GM18951 (cell line): ENCODE results near the gene ALX3.

Experiments used
- POLR2A ChIP-seq: IDR thresholded peaks from 4 replicates; pipeline ENCODE4 v1.6.1; 2011; ENCODE audit warnings: mild to moderate bottlenecking; ENCODE audit not compliant: insufficient read length, insufficient read depth; ENCODE audit errors: extremely low read depth
- in situ Hi-C: fragments of 300-500 bp; cut with MboI; formaldehyde crosslinking; loops from one replicate; pipeline ENCODE4 v1.12.0; 2022; ENCODE audit warnings: low sequenced_read_pairs, mixed read lengths, inconsistent platforms; ENCODE audit not compliant: unreplicated experiment

The ALX3 gene

DNA sequence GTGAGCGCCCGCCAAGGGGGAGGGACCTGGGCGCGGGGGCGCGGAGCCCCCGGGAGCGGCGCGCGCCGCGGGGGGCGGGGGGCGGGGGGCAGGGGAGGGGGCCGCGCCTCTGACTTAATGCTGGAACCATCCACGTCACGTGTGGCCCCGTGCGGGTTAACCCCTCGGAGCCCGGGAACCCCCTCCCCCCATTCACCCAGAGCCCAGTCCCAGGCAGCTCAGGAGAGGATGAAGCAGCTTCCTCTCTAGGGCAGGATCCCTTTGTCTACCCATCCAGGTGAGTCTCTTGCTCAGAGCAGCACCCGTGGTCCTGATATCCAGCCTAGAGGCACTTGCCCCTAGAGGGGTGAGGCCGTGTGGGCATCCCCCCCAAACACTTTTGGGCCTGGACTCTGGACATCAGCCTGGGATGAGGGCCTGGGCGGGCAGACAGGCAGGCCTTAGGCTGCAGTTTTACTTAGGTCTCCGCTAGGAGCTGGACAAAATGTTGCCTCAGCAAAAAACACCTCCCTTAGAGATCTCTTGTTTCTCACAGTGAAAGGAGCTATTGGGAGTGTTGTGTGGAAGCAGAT is at the start of gene ALX3:
Gene ALX3, minus strand, starts transcription at position 2 of the 572 bp plus-strand sequence. CDS start 60 bp downstream, outside the sequence.
- no peak for TF ChIP-seq POLR2A
- in situ Hi-C loops, result no loop called here

DNA sequence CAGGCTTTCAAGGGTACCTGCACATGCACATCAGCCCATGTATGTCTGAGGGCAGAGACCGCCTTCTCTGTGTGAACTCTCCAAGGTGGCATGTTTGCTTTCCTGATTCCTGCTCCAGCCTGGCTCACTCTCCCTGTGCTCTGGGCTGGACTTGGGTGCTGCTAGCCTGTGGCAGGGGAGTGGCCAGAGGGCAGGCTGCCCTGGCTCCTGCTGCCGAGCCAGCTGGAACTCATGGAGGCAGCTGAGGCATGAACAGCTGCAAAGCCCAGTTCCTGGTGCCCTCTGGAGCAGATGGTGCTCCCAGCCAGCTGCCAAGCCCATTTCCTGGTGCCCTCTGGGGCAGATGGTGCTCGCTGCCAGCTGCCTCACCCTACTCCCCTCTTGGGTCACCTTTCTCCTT is 49.4 kb upstream of the ALX3 start:
- in situ Hi-C loops, result no loop called here
- TF ChIP-seq POLR2A, result no peak

DNA sequence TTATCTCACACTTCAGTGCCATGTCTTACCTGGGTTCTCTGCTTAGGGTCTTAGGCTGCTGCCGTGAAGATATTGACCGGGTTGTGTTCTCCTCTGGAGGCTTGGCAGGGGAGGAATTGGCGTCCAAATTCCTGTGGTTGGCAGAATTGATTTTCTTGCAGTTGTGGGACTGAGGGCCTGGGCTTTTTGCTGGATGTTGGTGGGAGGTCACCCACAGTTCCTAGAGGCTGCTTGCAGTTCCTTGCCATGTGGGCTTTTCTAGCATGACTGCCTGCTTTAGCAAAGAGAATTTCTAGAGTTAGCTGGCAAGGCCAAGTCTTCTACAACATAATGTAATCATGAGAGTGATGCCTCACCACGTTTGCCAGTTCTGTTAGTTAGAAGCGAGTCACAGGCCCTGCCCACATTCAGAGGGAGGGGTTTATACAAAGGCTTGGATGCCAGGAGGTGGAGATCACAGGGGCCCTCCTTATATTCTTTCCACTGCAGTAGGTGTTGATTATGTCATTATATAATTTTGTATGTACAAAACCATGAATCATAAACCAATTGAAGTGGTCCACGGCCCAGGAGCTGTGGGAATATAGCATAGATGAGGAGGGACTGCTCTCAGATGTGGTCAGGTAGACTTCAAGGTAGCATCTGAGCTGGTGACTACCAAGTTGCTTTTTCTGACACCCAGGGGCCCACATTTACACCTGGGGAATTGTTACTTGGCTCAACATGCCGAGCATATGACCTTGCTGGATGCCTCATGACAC is 48.3 kb upstream of the ALX3 start:
- TF ChIP-seq POLR2A, result no peak
- in situ Hi-C loops, result no loop called here

DNA sequence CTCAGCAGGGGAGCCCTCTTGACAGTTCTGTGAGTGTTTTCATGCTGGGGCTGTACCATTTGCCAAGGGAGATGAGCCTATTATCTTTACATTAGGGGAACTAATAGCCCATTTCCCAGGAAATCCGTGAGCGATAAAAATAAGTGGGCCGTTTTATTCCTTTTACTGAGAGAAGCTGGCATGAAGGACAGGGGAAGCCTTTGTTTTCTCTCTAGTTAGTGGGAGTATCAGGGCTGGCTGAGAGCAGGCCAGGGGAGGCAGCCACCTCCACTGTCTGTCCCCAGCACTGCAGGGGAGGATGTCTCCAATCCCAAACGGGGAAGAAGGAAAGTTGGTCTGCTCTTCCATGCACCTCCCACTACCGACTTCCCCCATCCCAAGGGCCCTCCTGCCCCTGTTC is 44.3 kb upstream of the ALX3 start:
- in situ Hi-C loops, result no loop called here
- TF ChIP-seq POLR2A, result no peak

DNA sequence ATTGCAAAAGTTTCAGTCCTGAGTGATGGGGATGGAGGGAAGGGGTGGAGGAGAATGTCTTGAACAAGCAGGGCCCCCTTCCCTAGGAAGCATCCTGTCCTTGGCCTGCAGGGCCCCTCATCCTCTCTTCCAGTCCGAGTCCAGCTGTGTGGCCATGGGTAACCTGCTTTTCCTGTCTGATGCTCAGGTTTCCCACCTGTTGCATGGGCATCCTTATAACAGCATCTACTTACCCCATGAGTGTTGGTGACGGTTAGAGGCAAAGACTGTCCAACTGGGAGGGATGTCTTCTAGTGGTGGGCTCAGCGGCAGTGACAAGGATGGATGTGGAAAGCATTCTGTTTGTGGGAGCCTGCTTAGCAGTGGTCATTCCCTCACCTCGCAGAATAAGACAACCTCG is 43.7 kb upstream of the ALX3 start:
- no peak for TF ChIP-seq POLR2A
- in situ Hi-C loops, result no loop called here

DNA sequence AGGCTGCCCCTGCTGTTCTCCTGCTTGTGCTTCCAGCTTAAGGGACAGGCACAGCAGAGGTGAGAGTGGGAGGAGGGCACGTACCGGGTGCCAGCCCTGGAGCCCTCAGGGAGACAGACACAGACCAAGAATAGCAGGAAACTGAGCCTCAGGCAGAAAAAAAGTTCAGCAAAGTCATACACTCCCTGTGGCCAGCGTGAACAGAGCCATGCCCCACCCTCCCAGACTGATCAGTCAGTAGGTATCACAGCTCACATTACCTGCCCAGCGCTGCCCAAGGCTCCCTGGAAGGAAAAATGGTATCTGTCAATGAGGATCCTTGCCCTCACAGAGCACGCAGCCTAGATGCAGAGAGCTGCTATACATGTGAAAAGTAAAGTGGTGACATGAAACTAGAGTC is 43.1 kb upstream of the ALX3 start:
- no peak for TF ChIP-seq POLR2A
- in situ Hi-C loops, result no loop called here

DNA sequence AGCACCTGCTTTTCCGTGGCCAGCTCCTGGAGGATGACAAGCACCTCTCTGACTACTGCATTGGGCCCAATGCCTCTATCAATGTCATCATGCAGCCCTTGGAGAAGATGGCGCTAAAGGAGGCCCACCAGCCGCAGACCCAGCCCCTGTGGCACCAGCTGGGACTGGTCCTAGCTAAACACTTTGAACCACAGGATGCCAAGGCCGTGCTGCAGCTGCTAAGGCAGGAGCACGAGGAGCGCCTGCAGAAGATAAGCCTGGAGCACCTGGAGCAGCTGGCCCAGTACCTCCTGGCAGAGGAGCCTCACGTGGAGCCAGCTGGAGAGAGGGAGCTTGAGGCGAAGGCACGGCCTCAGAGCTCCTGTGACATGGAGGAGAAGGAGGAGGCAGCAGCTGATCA is 42.2 kb upstream of the ALX3 start:
- in situ Hi-C loops, result no loop called here
- TF ChIP-seq POLR2A, result no peak

DNA sequence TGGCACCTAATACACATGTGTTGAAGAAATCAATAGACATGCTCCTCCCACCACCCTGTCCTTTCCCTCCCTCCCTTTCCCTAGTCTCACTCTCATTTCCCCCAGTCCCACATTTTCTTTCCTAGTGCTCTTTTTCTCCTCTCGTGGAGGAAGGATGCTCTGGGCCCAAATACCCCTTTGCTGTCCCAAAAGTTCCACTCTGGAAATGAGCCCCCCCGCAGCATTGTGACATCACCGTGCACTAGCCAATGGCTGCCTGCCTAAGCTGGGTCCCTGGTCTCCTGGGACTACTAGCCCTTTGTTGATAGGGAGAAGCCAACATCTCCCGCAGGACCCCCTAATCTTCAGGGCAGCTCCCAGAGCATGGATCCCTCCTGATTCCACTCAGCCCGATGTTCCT is 41.7 kb upstream of the ALX3 start, which contains the start of gene UBL4B:
Gene UBL4B, plus strand, starts transcription at position 301 of the 400 bp plus-strand sequence. Its CDS starts 92 bp downstream, at position 393.
- no peak for TF ChIP-seq POLR2A
- in situ Hi-C loops, result no loop called here

DNA sequence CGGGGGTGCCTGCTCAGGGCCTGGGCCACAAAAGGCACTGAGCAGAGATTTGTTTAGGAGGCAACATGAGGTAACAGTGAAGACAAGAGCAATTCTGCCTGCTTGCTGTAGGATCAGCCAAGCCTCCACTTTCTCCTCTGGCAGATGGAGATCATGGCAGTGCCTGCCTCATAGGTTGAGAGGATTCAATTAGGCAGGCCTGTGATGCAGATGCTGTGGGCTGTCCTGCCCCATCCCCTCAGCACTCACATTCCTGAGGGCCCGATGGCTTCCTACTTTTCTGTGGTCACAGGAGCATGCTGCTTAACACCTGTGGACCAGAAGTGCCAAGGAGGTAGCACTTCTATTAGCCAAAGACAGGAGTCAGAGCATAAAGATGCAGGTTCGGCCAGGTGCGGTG is 40.6 kb upstream of the ALX3 start:
- TF ChIP-seq POLR2A, result no peak
- in situ Hi-C loops, result no loop called here

DNA sequence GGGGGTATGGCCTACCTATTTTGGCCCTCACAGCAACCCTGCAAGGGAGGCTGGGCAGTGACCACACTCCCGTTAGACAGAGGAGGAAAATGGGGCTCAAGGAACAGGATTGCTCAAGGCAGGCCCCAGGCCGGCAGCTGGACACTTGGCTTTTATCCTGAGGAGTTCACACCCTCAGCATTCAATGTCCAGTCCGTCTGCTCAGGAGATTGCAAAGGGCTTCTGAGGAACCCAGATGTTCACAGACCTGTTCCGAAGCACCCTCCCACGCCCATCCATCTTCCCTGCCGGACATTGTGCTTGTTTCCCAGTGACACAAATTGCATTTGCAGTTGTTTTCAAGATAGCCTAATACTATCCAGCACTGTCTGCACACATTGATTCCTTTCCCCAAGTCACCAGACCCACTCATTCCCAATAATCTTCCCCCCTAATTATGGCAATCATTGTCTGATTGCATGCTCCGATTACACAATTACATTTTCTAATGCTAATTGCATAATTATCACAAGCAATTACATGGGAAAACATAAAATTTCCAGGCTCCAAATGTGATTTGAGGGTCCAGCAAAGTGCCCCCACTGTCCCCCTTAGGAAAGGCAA is 37.5 kb upstream of the ALX3 start:
- in situ Hi-C loops, result no loop called here
- no peak for TF ChIP-seq POLR2A

DNA sequence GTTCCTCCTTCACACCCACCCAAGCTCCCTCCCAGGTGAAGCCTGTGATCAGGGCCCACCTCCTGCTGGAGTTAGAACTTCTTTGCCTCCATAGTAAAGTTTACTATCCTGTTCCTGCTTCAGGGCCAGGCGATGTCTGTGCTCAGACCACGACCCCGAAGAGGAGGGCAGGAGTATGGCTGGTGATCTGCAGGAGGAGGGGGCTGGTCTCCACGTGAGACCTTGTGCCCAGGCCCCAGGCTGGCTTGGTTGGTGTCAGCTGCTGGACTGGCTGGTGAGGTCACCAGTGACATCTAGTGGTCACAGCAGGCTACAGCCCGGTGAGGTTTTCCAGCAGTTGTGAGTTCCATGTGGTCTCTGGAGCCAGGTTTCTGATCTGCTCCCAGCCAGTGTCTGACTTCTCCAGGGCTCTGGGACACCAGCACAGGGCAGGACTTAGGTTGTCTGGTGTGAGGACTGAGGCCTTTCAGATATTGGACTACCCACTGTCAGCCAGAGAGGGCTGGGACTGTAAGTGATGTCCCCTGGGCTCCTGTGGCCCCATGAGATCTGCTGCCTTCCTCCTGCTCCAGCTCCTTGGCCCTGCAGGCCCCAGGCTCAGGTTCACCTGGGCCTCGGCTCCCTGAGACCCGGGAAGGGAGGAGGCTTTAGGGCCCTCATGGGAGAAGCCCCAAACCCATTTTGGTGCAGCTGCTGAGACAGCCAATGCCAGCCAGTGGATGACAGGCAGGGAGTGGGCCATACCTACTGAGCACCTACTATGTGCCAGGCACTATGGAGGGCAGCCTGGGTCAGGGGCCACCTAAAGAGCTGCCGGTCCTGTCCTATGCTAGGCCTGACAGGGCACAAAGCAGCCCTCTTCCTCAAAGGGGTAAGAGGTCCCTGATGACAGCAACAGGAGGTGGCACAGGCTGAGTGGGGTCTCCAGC is 35.8 kb upstream of the ALX3 start:
- TF ChIP-seq POLR2A, result no peak
- in situ Hi-C loops, result no loop called here

DNA sequence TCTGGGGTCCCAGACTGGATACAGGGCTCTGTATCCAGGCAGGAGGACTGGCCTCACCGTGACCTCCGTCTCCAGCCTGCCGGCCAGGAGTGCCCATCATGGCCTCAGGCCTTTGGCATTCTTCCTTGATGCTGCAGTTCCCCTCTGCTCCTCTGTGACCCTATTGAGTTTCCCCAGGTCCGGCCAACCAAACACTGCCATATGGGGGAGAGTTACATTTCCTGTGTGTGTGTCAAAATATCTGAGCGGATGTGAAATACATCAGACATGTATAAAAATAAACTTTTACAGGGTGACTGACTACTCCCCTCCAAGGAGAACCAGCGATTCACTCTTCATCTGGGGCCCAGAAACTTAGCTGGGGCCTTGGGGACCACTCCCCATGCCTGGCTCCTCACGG is 31.6 kb upstream of the ALX3 start:
- in situ Hi-C loops, result no loop called here
- TF ChIP-seq POLR2A, result no peak

DNA sequence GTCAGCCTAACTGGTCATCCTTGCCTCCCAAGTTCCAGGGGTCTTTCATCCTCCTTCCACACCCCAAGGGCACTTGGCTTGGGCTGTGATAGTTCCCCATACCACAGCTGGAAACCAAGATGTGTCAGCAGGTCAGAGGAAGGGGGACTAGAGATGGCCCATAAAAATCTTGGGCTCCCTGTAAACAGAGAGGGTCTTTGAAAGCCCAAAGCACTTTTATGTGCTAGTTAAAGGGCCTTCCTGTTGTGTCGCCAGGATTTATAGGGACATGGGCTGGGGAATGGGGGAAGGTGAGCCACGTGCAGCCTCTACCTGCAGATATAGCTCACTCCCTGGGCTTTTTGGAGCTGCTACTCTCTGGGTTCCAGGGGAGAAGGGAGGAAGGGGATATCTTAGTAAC is 29.9 kb upstream of the ALX3 start:
- no peak for TF ChIP-seq POLR2A
- in situ Hi-C loops, result no loop called here
